GM18951 (cell line): Measurements from ENCODE around the gene NFYC.

Source experiments
- POLR2A ChIP-seq: IDR thresholded peaks from 4 replicates; pipeline ENCODE4 v1.6.1; 2011; ENCODE audit warnings: mild to moderate bottlenecking; ENCODE audit not compliant: insufficient read length, insufficient read depth; ENCODE audit errors: extremely low read depth
- in situ Hi-C: fragments of 300-500 bp; cut with MboI; formaldehyde crosslinking; loops from one replicate; pipeline ENCODE4 v1.12.0; 2022; ENCODE audit warnings: low sequenced_read_pairs, mixed read lengths, inconsistent platforms; ENCODE audit not compliant: unreplicated experiment

NFYC gene

GRCh38 chr1:40704817-40705733 is 13.6 kb downstream of the NFYC start:
- no peak for TF ChIP-seq POLR2A
- in situ Hi-C loops = no loop called here

- in situ Hi-C loops = no loop called here
- no peak for TF ChIP-seq POLR2A
Measured at GRCh38 chr1:40706626-40707025, 15.1 kb downstream of the NFYC start.

GRCh38 chr1:40708750-40709099 is 17.2 kb downstream of the NFYC start:
- TF ChIP-seq POLR2A = no peak
- in situ Hi-C loops = no loop called here

GRCh38 chr1:40709100-40709801 is 17.7 kb downstream of the NFYC start:
- peak; percentile 47 for TF ChIP-seq POLR2A
- in situ Hi-C loops = no loop called here

GRCh38 chr1:40709802-40710278 is 18.3 kb downstream of the NFYC start:
- in situ Hi-C loops = no loop called here
- TF ChIP-seq POLR2A = no peak

- TF ChIP-seq POLR2A = no peak
- in situ Hi-C loops = no loop called here
Measured at GRCh38 chr1:40710581-40711315, 19.2 kb downstream of the NFYC start.

- TF ChIP-seq POLR2A = no peak
- in situ Hi-C loops = no loop called here
Measured at GRCh38 chr1:40711465-40712404, 20.2 kb downstream of the NFYC start.

- no peak for TF ChIP-seq POLR2A
- in situ Hi-C loops = no loop called here
Measured at GRCh38 chr1:40712405-40712944, 21.0 kb downstream of the NFYC start.

GRCh38 chr1:40712997-40713396 is 21.5 kb downstream of the NFYC start:
- in situ Hi-C loops = no loop called here

GRCh38 chr1:40715491-40716059 is 24.1 kb downstream of the NFYC start:
- in situ Hi-C loops = no loop called here

More at GRCh38 chr1:40712997-40713396, 21.5 kb downstream of the NFYC start:
- TF ChIP-seq POLR2A = no peak

GRCh38 chr1:40717065-40717464 is 25.6 kb downstream of the NFYC start:
- no peak for TF ChIP-seq POLR2A
- in situ Hi-C loops = no loop called here

More at GRCh38 chr1:40715491-40716059, 24.1 kb downstream of the NFYC start:
- no peak for TF ChIP-seq POLR2A

GRCh38 chr1:40717955-40718354 is 26.5 kb downstream of the NFYC start:
- TF ChIP-seq POLR2A = no peak
- in situ Hi-C loops = no loop called here

GRCh38 chr1:40720493-40720892 is 29.0 kb downstream of the NFYC start:
- in situ Hi-C loops = no loop called here
- TF ChIP-seq POLR2A = no peak
